UCSD-AML1 (cell line): ENCODE data around the gene THSD7A.

Source experiments
- DNase-seq: peaks from one replicate; lab custom pipeline; 2025; ENCODE audit not compliant: unreplicated experiment; lab: John Stamatoyannopoulos, UW

Gene THSD7A

GRCh38 chr7:11753433-11753832 is 78.6 kb downstream of the THSD7A start:
- no peak for DNase-seq

GRCh38 chr7:11751807-11752389 is 80.1 kb downstream of the THSD7A start:
- DNase-seq, result no peak

GRCh38 chr7:11751315-11751714 is 80.7 kb downstream of the THSD7A start:
- DNase-seq, result no peak

- no peak for DNase-seq
Observed at GRCh38 chr7:11750191-11750590, 81.8 kb downstream of the THSD7A start.

- DNase-seq, result no peak
Observed at GRCh38 chr7:11749629-11750028, 82.4 kb downstream of the THSD7A start.

GRCh38 chr7:11748884-11749283 is 83.1 kb downstream of the THSD7A start:
- DNase-seq, result no peak

GRCh38 chr7:11747715-11748485 is 84.1 kb downstream of the THSD7A start:
- no peak for DNase-seq

- no peak for DNase-seq
Observed at GRCh38 chr7:11746591-11746990, 85.4 kb downstream of the THSD7A start.

- no peak for DNase-seq
Observed at GRCh38 chr7:11743548-11743947, 88.5 kb downstream of the THSD7A start.

- no peak for DNase-seq
Observed at GRCh38 chr7:11743016-11743415, 89.0 kb downstream of the THSD7A start.

- no peak for DNase-seq
Observed at GRCh38 chr7:11742496-11742895, 89.5 kb downstream of the THSD7A start.

- DNase-seq, result no peak
Observed at GRCh38 chr7:11737723-11738122, 94.3 kb downstream of the THSD7A start.

- no peak for DNase-seq
Observed at GRCh38 chr7:11732207-11732606, 99.8 kb downstream of the THSD7A start.

GRCh38 chr7:11730725-11731124 is 101.3 kb downstream of the THSD7A start:
- DNase-seq, result no peak

- no peak for DNase-seq
Observed at GRCh38 chr7:11727864-11728263, 104.1 kb downstream of the THSD7A start.

- no peak for DNase-seq
Observed at GRCh38 chr7:11726794-11727155, 105.2 kb downstream of the THSD7A start.

GRCh38 chr7:11726001-11726793 is 105.8 kb downstream of the THSD7A start:
- DNase-seq, result no peak

GRCh38 chr7:11716185-11716584 is 115.8 kb downstream of the THSD7A start:
- DNase-seq, result no peak

- no peak for DNase-seq
Observed at GRCh38 chr7:11714676-11715075, 117.3 kb downstream of the THSD7A start.

- DNase-seq, result no peak
Observed at GRCh38 chr7:11714205-11714604, 117.8 kb downstream of the THSD7A start.

GRCh38 chr7:11713352-11713751 is 118.6 kb downstream of the THSD7A start:
- no peak for DNase-seq

GRCh38 chr7:11710377-11710776 is 121.6 kb downstream of the THSD7A start:
- DNase-seq, result no peak
